AG04449 (cell line): ENCODE results near the gene CCDC149.

Source experiments
- CTCF ChIA-PET: fragments of 350-600 bp; formaldehyde crosslinking; extraction: SDS; loops from one replicate; lab custom pipeline; 2021; ENCODE audit warnings: antibody characterized with exemption; lab: Yijun Ruan, JAX
- POLR2A ChIA-PET: fragments of 400-600, 350-600 bp; formaldehyde crosslinking; extraction: SDS; loops from one replicate; lab custom pipeline; 2020; ENCODE audit warnings: antibody characterized with exemption, inconsistent platforms; lab: Yijun Ruan, JAX
- DNase-seq: peaks from one replicate; pipeline ENCODE4 v3.0.0-alpha.2; 2010; ENCODE audit warnings: low read depth, low spot score
- H3K4me3 ChIP-seq: 2 replicates; pipeline ENCODE4 v1.5.1; 2011; ENCODE audit warnings: low read depth, mild to moderate bottlenecking, control low read depth, low read length
- CTCF ChIP-seq: IDR thresholded peaks from one replicate; pipeline ENCODE4 v1.5.1; 2011; ENCODE audit warnings: mild to moderate bottlenecking, moderate library complexity, low read length, control low read depth, inconsistent platforms; ENCODE audit not compliant: insufficient read depth; ENCODE audit errors: missing control alignments

The CCDC149 gene

GRCh38 chr4:24912252-24913118 is at the start of gene CCDC149:
TSS of gene CCDC149 (minus strand) at chr4:24913042. CDS start at chr4:24912864, 178 bp downstream.
- ChIA-PET CTCF (no interaction called here), POLR2A (no interaction called here)
- no peak for DNase-seq
- peak within 1 kb of the TSS; percentile 67 for H3K4me3 ChIP-seq
- no peak for TF ChIP-seq CTCF

- ChIA-PET POLR2A (no interaction called here), CTCF (interaction anchor here (3.0 kb wide), 1 partner anchor 22 kb away, joined by 11 read pairs; no protein-coding TSS in a partner anchor)
- no peak overlapping the region for H3K4me3 ChIP-seq
- no peak for TF ChIP-seq CTCF
- no peak for DNase-seq
Measured at GRCh38 chr4:24957886-24958285, 45.0 kb upstream of the CCDC149 start.

- CTCF ChIA-PET: interaction anchor here (0.7 to 3.0 kb wide), 2 partner anchors 23 to 466 kb away, joined by 3 to 11 read pairs; no protein-coding TSS in a partner anchor
- no peak for DNase-seq
- no peak overlapping the region for H3K4me3 ChIP-seq
- TF ChIP-seq CTCF: no peak
- POLR2A ChIA-PET: no interaction called here
Measured at GRCh38 chr4:24956763-24957162, 43.9 kb upstream of the CCDC149 start.

- no peak overlapping the region for H3K4me3 ChIP-seq
- CTCF ChIA-PET: interaction anchor here (3.0 kb wide), 1 partner anchor 24 kb away, joined by 11 read pairs; no protein-coding TSS in a partner anchor
- POLR2A ChIA-PET: no interaction called here
- DNase-seq: no peak
- TF ChIP-seq CTCF: no peak
Measured at GRCh38 chr4:24956091-24956490, 43.2 kb upstream of the CCDC149 start.

DNA sequence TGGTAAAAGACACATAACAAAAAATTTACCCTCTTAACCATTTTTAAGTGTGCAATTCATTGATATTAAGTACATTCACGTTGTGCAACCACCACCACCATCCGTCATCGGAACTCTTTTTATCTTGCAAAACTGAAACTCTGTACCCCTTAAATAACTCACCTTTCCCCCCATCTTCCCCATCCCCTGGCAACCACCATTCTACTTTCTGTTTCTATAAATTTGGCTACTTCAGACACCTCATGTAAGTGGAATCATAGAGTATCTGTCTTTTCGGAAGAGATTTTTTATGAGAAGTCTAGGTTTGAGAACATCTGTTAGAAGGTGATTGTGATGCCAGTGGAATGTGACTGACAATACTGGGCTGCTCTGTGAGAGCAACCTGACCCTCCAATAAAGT is 39.8 kb upstream of the CCDC149 start:
- ChIA-PET POLR2A (no interaction called here), CTCF (no interaction called here)
- no peak overlapping the region for H3K4me3 ChIP-seq
- no peak for DNase-seq
- TF ChIP-seq CTCF: no peak

GRCh38 chr4:24949970-24950369 is 37.1 kb upstream of the CCDC149 start:
- CTCF ChIA-PET: no interaction called here
- no peak overlapping the region for H3K4me3 ChIP-seq
- no peak for DNase-seq
- no peak for TF ChIP-seq CTCF
- POLR2A ChIA-PET: no interaction called here
